Measurements from ENCODE around the gene PFDN1. TPM values are rescaled to one million over a fixed set of nuclear protein-coding genes. Genes with fewer than 3 reads are reported as not detected.

The PFDN1 gene
- polyA plus RNA-seq, 1 donor from 2014 or later = 147 TPM

- Histone ChIP-seq H3K27me3 (ENCODE audit: insufficient read depth, low read depth, low read length) (no peaks in the 10 kb centered on the region), H3K79me2 (replicated peaks; ENCODE audit: insufficient read depth, low read length) (no peaks in the 10 kb centered on the region), H3K9me3 (ENCODE audit: low read length) (no peaks in the 10 kb centered on the region), H3K36me3 (ENCODE audit: insufficient read depth, low read length) (no peaks in the 10 kb centered on the region), H3K9me2 (ENCODE audit: insufficient read depth, low read length) (no peaks in the 10 kb centered on the region), H3K4me2 (ENCODE audit: low read length) (no peak overlapping the region), H4K20me1 (ENCODE audit: insufficient read depth) (no peaks in the 10 kb centered on the region), H3K27ac (ENCODE audit: low read length) (no peak overlapping the region), H2AFZ (ENCODE audit: low read depth, low read length) (no peak overlapping the region), H3K9ac (ENCODE audit: low read length) (no peak overlapping the region), H3F3A (ENCODE audit: insufficient read depth, low read length, poor library complexity, severe bottlenecking) (no peaks in the 10 kb centered on the region), H3K4me3 (ENCODE audit: low read length) (no peak overlapping the region)
- TF ChIP-seq MXI1 (conservative IDR thresholded peaks at IDR 0.05; ENCODE audit: poor library complexity, severe bottlenecking) (no peak), EP300 (conservative IDR thresholded peaks at IDR 0.05; ENCODE audit: poor library complexity, severe bottlenecking) (no peak), SMC3 (conservative IDR thresholded peaks at IDR 0.05; ENCODE audit: poor library complexity) (no peak), TAF1 (IDR thresholded peaks at IDR 0.05; ENCODE audit: low read depth) (no peak), POLR2AphosphoS5 (IDR thresholded peaks at IDR 0.05) (no peak), RAD21 (conservative IDR thresholded peaks at IDR 0.05) (no peak), EZH2 (IDR thresholded peaks at IDR 0.05; ENCODE audit: borderline replicate concordance, insufficient read depth, low read length, poor library complexity, severe bottlenecking) (no peak)
- TF ChIP-seq, protein P1, sequence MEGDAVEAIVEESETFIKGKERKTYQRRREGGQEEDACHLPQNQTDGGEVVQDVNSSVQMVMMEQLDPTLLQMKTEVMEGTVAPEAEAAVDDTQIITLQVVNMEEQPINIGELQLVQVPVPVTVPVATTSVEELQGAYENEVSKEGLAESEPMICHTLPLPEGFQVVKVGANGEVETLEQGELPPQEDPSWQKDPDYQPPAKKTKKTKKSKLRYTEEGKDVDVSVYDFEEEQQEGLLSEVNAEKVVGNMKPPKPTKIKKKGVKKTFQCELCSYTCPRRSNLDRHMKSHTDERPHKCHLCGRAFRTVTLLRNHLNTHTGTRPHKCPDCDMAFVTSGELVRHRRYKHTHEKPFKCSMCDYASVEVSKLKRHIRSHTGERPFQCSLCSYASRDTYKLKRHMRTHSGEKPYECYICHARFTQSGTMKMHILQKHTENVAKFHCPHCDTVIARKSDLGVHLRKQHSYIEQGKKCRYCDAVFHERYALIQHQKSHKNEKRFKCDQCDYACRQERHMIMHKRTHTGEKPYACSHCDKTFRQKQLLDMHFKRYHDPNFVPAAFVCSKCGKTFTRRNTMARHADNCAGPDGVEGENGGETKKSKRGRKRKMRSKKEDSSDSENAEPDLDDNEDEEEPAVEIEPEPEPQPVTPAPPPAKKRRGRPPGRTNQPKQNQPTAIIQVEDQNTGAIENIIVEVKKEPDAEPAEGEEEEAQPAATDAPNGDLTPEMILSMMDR (IDR thresholded peaks at IDR 0.05; ENCODE audit: poor library complexity, severe bottlenecking) = no peak
- TF ChIP-seq, protein P2, sequence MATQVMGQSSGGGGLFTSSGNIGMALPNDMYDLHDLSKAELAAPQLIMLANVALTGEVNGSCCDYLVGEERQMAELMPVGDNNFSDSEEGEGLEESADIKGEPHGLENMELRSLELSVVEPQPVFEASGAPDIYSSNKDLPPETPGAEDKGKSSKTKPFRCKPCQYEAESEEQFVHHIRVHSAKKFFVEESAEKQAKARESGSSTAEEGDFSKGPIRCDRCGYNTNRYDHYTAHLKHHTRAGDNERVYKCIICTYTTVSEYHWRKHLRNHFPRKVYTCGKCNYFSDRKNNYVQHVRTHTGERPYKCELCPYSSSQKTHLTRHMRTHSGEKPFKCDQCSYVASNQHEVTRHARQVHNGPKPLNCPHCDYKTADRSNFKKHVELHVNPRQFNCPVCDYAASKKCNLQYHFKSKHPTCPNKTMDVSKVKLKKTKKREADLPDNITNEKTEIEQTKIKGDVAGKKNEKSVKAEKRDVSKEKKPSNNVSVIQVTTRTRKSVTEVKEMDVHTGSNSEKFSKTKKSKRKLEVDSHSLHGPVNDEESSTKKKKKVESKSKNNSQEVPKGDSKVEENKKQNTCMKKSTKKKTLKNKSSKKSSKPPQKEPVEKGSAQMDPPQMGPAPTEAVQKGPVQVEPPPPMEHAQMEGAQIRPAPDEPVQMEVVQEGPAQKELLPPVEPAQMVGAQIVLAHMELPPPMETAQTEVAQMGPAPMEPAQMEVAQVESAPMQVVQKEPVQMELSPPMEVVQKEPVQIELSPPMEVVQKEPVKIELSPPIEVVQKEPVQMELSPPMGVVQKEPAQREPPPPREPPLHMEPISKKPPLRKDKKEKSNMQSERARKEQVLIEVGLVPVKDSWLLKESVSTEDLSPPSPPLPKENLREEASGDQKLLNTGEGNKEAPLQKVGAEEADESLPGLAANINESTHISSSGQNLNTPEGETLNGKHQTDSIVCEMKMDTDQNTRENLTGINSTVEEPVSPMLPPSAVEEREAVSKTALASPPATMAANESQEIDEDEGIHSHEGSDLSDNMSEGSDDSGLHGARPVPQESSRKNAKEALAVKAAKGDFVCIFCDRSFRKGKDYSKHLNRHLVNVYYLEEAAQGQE (IDR thresholded peaks at IDR 0.05; ENCODE audit: borderline replicate concordance) = no peak
Measured at GRCh38 chr5:140327589-140327988, 24.7 kb upstream of the PFDN1 start.

DNA sequence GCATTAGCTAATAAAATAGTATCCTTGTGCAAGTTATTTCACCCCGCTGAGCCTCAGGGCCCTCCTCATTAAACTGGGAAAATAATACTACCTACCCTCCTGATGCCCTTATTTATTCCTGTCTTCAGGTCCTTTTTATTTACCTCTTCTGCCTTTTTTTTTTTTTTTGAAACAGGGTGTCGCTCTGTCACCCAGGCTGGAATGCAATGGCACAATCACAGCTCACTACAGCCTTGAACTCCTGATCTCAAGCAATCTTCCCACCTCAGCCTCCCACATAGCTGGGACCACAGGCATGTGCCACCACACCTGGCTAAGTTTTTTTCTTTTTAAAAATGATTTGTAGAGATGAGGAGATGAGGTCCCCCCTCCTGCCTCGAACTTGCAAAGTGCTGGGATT lies 22.6 kb upstream of the PFDN1 start:
- H3K9me2 ChIP-seq (ENCODE audit: insufficient read depth, low read length) = no peaks in the 10 kb centered on the region
- TF ChIP-seq TAF1 (IDR thresholded peaks at IDR 0.05; ENCODE audit: low read depth) (no peak), EZH2 (IDR thresholded peaks at IDR 0.05; ENCODE audit: borderline replicate concordance, insufficient read depth, low read length, poor library complexity, severe bottlenecking) (no peak), POLR2AphosphoS5 (IDR thresholded peaks at IDR 0.05) (no peak), RAD21 (conservative IDR thresholded peaks at IDR 0.05) (no peak), EP300 (conservative IDR thresholded peaks at IDR 0.05; ENCODE audit: poor library complexity, severe bottlenecking) (no peak), SMC3 (conservative IDR thresholded peaks at IDR 0.05; ENCODE audit: poor library complexity) (no peak), MXI1 (conservative IDR thresholded peaks at IDR 0.05; ENCODE audit: poor library complexity, severe bottlenecking) (no peak)
- TF ChIP-seq, protein P2 (IDR thresholded peaks at IDR 0.05; ENCODE audit: borderline replicate concordance) = no peak
- TF ChIP-seq, protein P1 (IDR thresholded peaks at IDR 0.05; ENCODE audit: poor library complexity, severe bottlenecking) = no peak
- no peak overlapping the region for H3K4me3 ChIP-seq (ENCODE audit: low read length)
- no peak overlapping the region for H3K27ac ChIP-seq (ENCODE audit: low read length)
- H2AFZ ChIP-seq (ENCODE audit: low read depth, low read length) = no peak overlapping the region
- H3K9me3 ChIP-seq (ENCODE audit: low read length) = no peaks in the 10 kb centered on the region
- no peaks in the 10 kb centered on the region for H3K27me3 ChIP-seq (ENCODE audit: insufficient read depth, low read depth, low read length)
- H4K20me1 ChIP-seq (ENCODE audit: insufficient read depth) = no peaks in the 10 kb centered on the region
- H3K36me3 ChIP-seq (ENCODE audit: insufficient read depth, low read length) = no peaks in the 10 kb centered on the region
- H3F3A ChIP-seq (ENCODE audit: insufficient read depth, low read length, poor library complexity, severe bottlenecking) = no peaks in the 10 kb centered on the region
- no peaks in the 10 kb centered on the region for H3K79me2 ChIP-seq (replicated peaks; ENCODE audit: insufficient read depth, low read length)
- H3K4me2 ChIP-seq (ENCODE audit: low read length) = no peak overlapping the region
- no peak overlapping the region for H3K9ac ChIP-seq (ENCODE audit: low read length)
